Measurements from ENCODE around the gene FSIP1.

GRCh38 chr15:39596358-39597051 is 186.1 kb downstream of the FSIP1 start:
- no peak for TF ChIP-seq EZH2 (IDR thresholded peaks at IDR 0.05)
- no peak for TF ChIP-seq CTCF (IDR thresholded peaks at IDR 0.05)
- TF ChIP-seq EZH2phosphoT487 (IDR thresholded peaks at IDR 0.05) = no peak

Data from neural progenitor cell (in vitro differentiated cells).